Breast epithelium (tissue), 4 donors: ENCODE measurements around the gene CADPS2. TPM values are rescaled to one million over a fixed set of nuclear protein-coding genes. Genes with fewer than 3 reads are reported as not detected.
A peak's percentile ranks its signal among the peaks of the same experiment; 100 is the strongest.

Experiments used
- DNase-seq, 2 donors: peaks; one replicate each; pipeline ENCODE4 v3.0.0-alpha.2; 2019; ENCODE audit warnings: low spot score in 2 of 2
- H3K27ac ChIP-seq, 2 donors: fragments of 200-600 bp; sonication (generic) in 1 of 2; one replicate each; pipeline ENCODE4 v1.5.1; 2016 to 2019; ENCODE audit warnings: mild to moderate bottlenecking in 1 of 2
- H3K27me3 ChIP-seq, 2 donors: fragments of 200-600 bp; sonication (generic) in 1 of 2; one replicate each; pipeline versions ENCODE4 v1.5.1 to v1.6.0; 2017 to 2019; ENCODE audit warnings: control low read depth in 1 of 2, mild to moderate bottlenecking in 1 of 2
- H3K36me3 ChIP-seq: fragments of 200-600 bp; one replicate; pipeline ENCODE4 v1.5.1; 2019
- H3K4me1 ChIP-seq, 2 donors: fragments of 200-600 bp; sonication (generic); one replicate each; pipeline ENCODE4 v1.5.1; 2016 to 2019; ENCODE audit warnings: control low read depth in 1 of 2
- H3K4me3 ChIP-seq, 3 donors: fragments of 200-600 bp; sonication (generic); 1 replicate in 2 of 3; 2 replicates in 1 of 3; pipeline ENCODE4 v1.5.1; 2016 to 2019; ENCODE audit warnings: mild to moderate bottlenecking in 3 of 3, moderate library complexity in 2 of 3
- H3K9me3 ChIP-seq, 2 donors: fragments of 200-600 bp; sonication (generic) in 1 of 2; one replicate each; pipeline ENCODE4 v1.5.1; 2016 to 2019; ENCODE audit warnings: control low read depth in 1 of 2
- CTCF ChIP-seq, 3 donors: fragments of 450-650 bp; IDR thresholded peaks; one replicate each; pipeline ENCODE4 v1.5.1; 2016 to 2017; ENCODE audit warnings: antibody characterized with exemption in 3 of 3, mild to moderate bottlenecking in 3 of 3, moderate library complexity in 3 of 3
- POLR2A ChIP-seq: fragments of 450-650 bp; IDR thresholded peaks from one replicate; pipeline ENCODE4 v1.6.1; 2016; ENCODE audit warnings: antibody characterized with exemption, mild to moderate bottlenecking, moderate library complexity
- POLR2AphosphoS5 ChIP-seq, 3 donors: sonication (generic); formaldehyde crosslinking; IDR thresholded peaks; one replicate each; pipeline ENCODE4 v1.6.1; 2017; ENCODE audit warnings: antibody characterized with exemption in 3 of 3
- intact Hi-C: fragments of 100-400 bp; cut with DNase I; formaldehyde crosslinking; loops from one replicate; pipeline ENCODE4 v1.15.1; 2023; ENCODE audit warnings: low total_unique reads
- total RNA-seq, 3 donors: library from RNA; depleted of rRNA; stranded (reverse); fragments of >200 nt; gene quantifications; one replicate each; pipeline ENCODE4 v1.1.0, GENCODE V29; 2016

CADPS2 gene
- total RNA-seq, 3 donors from 2014 or later = 12.3 to 67.5 (median 66.5) TPM

- no peaks in the 10 kb centered on the region for H3K9me3 ChIP-seq
- H3K4me3 ChIP-seq = no peak overlapping the region
- intact Hi-C loops = no loop called here
- no peaks in the 10 kb centered on the region for H3K36me3 ChIP-seq
- no peaks in the 10 kb centered on the region for H3K27me3 ChIP-seq
- H3K4me1 ChIP-seq = no peaks in the 10 kb centered on the region
- no peak overlapping the region for H3K27ac ChIP-seq
- no peak for DNase-seq
- no peak for TF ChIP-seq POLR2A
- no peak for TF ChIP-seq POLR2AphosphoS5 (IDR thresholded peaks at IDR 0.05)
- TF ChIP-seq CTCF (IDR thresholded peaks at IDR 0.05) = no peak
These were observed 558.3 kb downstream of the CADPS2 start for GRCh38 chr7:122327969-122328368.

GRCh38 chr7:122316467-122317388 is 569.5 kb downstream of the CADPS2 start:
- Histone ChIP-seq H3K36me3 (no peaks in the 10 kb centered on the region), H3K9me3 (no peaks in the 10 kb centered on the region), H3K27ac (no peak overlapping the region), H3K4me1 (no peaks in the 10 kb centered on the region), H3K4me3 (peak overlapping the region in 1 of 3 donors; percentile 27), H3K27me3 (peaks cover 0 to 56% of the 10 kb centered on the region in 2 donors)
- TF ChIP-seq POLR2AphosphoS5 (IDR thresholded peaks at IDR 0.05) (no peak), POLR2A (no peak), CTCF (IDR thresholded peaks at IDR 0.05) (no peak)
- intact Hi-C loops = no loop called here
- DNase-seq = no peak

- Histone ChIP-seq H3K9me3 (no peaks in the 10 kb centered on the region), H3K27ac (no peak overlapping the region), H3K4me3 (peak overlapping the region in 1 of 3 donors; percentile 27), H3K4me1 (no peaks in the 10 kb centered on the region), H3K36me3 (no peaks in the 10 kb centered on the region), H3K27me3 (peaks cover 3 to 66% of the 10 kb centered on the region in 2 donors)
- intact Hi-C loops = no loop called here
- TF ChIP-seq POLR2AphosphoS5 (IDR thresholded peaks at IDR 0.05) = no peak
- TF ChIP-seq CTCF (IDR thresholded peaks at IDR 0.05) = no peak
- TF ChIP-seq POLR2A = no peak
- no peak for DNase-seq
These were observed 570.5 kb downstream of the CADPS2 start for GRCh38 chr7:122315507-122316466.

- no peak overlapping the region for H3K27ac ChIP-seq
- H3K4me1 ChIP-seq = no peaks in the 10 kb centered on the region
- no peaks in the 10 kb centered on the region for H3K9me3 ChIP-seq
- no peaks in the 10 kb centered on the region for H3K36me3 ChIP-seq
- no peak for DNase-seq
- TF ChIP-seq POLR2A (no peak), POLR2AphosphoS5 (IDR thresholded peaks at IDR 0.05) (no peak), CTCF (IDR thresholded peaks at IDR 0.05) (no peak)
- peaks cover 3 to 81% of the 10 kb centered on the region in 2 donors for H3K27me3 ChIP-seq
- intact Hi-C loops = no loop called here
- H3K4me3 ChIP-seq = no peak overlapping the region
These were observed 572.0 kb downstream of the CADPS2 start for GRCh38 chr7:122314284-122314683.
